Body of pancreas (tissue), 4 donors: ENCODE data around the gene JPH2. TPM values are rescaled to one million over a fixed set of nuclear protein-coding genes. Genes with fewer than 3 reads are reported as not detected.
A peak's percentile ranks its signal among the peaks of the same experiment; 100 is the strongest.

Source experiments
- ATAC-seq: fragments of 150-250 bp; one replicate; pipeline ENCODE4 v1.9.1; 2016
- DNase-seq, 4 donors: peaks; one replicate each; pipeline ENCODE4 v3.0.0-alpha.2; 2019
- H3K27ac ChIP-seq, 4 donors: fragments of 200-600 bp; sonication (generic); 1 replicate in 3 of 4; 2 replicates in 1 of 4; pipeline versions ENCODE4 v1.5.1 to v1.6.1; 2016 to 2019; ENCODE audit warnings: mild to moderate bottlenecking in 1 of 4, mixed read lengths in 1 of 4, moderate library complexity in 1 of 4
- H3K27me3 ChIP-seq, 2 donors: fragments of 200-600 bp; sonication (generic); one replicate each; pipeline ENCODE4 v1.6.0; 2016; ENCODE audit warnings: mild to moderate bottlenecking in 1 of 2
- H3K36me3 ChIP-seq, 2 donors: fragments of 200-600 bp; sonication (generic); replicated peaks in 1 of 2; 2 replicates each; pipeline ENCODE4 v1.5.1; 2016; ENCODE audit warnings: low read depth in 2 of 2; ENCODE audit not compliant: insufficient read depth in 1 of 2
- H3K4me1 ChIP-seq: fragments of 200-600 bp; sonication (generic); one replicate; pipeline ENCODE4 v1.6.0; 2016
- H3K4me3 ChIP-seq, 2 donors: fragments of 200-600 bp; sonication (generic); 1 replicate in 1 of 2; 2 replicates in 1 of 2; pipeline ENCODE4 v1.5.1; 2016 to 2019
- H3K9me3 ChIP-seq, 3 donors: fragments of 200-600 bp; sonication (generic); 1 replicate in 2 of 3; 2 replicates in 1 of 3; pipeline ENCODE4 v1.5.1; 2016
- POLR2A ChIP-seq, 3 donors: fragments of 450-650 bp; IDR thresholded peaks; one replicate each; pipeline ENCODE4 v1.6.1; 2016; ENCODE audit warnings: antibody characterized with exemption in 3 of 3, mild to moderate bottlenecking in 2 of 3
- WGBS, 2 donors: methylation state at CpG; one replicate each; pipeline ENCODE4 v1.1.5; 2017; 5-methylcytosine and 5-hydroxymethylcytosine counted together
- intact Hi-C: fragments of 100-400 bp; cut with DNase I; formaldehyde crosslinking; loops from one replicate; pipeline ENCODE4 v1.15.1; 2023
- total RNA-seq, 2 donors: library from RNA; depleted of rRNA; stranded (reverse); fragments of >200 nt; gene quantifications; one replicate each; pipeline ENCODE4 v1.1.0, GENCODE V29; 2016
- TF ChIP-seq, protein P1 (sequence below), 7 experiments: fragments of 450-650 bp in 4 of 7; fragments of 200-600 bp in 3 of 7; sonication (generic) in 3 of 7; IDR thresholded peaks; one replicate each; pipeline ENCODE4 v1.5.1; 2016 to 2019; ENCODE audit warnings: antibody characterized with exemption in 7 of 7

Gene JPH2
- total RNA-seq, 2 donors from 2014 or later, result 1.6 to 2.1 TPM

DNA sequence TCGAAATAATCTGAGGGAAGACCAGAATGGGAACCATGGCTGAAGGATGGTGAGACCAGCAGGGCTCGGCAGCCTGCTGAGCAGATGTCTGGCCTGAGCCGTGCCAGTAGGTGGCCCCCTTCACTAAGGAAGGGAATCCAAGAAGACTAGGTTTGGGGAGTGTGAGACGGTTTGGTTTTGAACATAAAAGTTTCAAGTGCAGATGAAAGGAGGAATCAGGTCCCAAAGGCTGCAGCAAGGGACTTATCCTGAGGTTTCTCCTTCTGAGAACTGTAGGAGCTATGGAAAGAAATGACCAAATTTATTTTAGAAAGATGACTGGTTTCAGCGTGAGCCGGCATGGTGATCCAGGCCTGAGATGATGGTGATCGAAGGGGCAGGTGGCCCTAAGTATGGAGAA, 28.1 kb upstream of the JPH2 start:
- Histone ChIP-seq H3K36me3 (no peaks in the 10 kb centered on the region), H3K4me3 (no peak overlapping the region), H3K9me3 (no peaks in the 10 kb centered on the region), H3K27ac (no peak overlapping the region), H3K27me3 (no peaks in the 10 kb centered on the region), H3K4me1 (peaks cover 40% of the 10 kb centered on the region)
- DNase-seq (peak; percentile 68 to 77 (median 70)), ATAC-seq (no peak)
- TF ChIP-seq POLR2A (IDR thresholded peaks at IDR 0.05), result no peak
- TF ChIP-seq, protein P1, sequence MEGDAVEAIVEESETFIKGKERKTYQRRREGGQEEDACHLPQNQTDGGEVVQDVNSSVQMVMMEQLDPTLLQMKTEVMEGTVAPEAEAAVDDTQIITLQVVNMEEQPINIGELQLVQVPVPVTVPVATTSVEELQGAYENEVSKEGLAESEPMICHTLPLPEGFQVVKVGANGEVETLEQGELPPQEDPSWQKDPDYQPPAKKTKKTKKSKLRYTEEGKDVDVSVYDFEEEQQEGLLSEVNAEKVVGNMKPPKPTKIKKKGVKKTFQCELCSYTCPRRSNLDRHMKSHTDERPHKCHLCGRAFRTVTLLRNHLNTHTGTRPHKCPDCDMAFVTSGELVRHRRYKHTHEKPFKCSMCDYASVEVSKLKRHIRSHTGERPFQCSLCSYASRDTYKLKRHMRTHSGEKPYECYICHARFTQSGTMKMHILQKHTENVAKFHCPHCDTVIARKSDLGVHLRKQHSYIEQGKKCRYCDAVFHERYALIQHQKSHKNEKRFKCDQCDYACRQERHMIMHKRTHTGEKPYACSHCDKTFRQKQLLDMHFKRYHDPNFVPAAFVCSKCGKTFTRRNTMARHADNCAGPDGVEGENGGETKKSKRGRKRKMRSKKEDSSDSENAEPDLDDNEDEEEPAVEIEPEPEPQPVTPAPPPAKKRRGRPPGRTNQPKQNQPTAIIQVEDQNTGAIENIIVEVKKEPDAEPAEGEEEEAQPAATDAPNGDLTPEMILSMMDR (IDR thresholded peaks at IDR 0.05), result peak; percentile 62 to 84 (median 71)
- WGBS, 2 donors, result 41 to 45% methylated on average over 7 of the region's 7 CpGs
- intact Hi-C loops, result loop anchor here (5.0 to 10.0 kb wide), 2 partner anchors 167 to 250 kb away; no protein-coding TSS in a partner anchor

DNA sequence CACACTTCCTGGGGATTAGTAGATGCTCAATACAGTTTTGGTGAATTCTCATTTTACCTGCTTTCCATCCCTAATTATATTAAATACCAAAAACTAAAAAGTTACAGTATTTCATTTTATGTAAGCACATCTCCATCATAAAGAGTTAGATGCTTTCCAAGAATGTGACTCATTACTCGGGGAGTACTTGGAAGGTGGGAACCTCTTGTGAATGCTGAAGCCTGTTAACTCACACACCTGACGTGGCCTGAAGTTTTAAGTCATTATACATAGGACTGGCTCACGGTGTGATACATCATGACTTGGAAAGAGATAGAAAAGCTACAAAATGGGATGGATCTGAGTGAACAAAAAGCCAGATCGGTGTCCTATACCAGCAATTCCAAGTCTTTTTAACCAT, 25.8 kb upstream of the JPH2 start:
- no peaks in the 10 kb centered on the region for H3K9me3 ChIP-seq
- no peak for ATAC-seq
- no peaks in the 10 kb centered on the region for H3K27me3 ChIP-seq
- no peak overlapping the region for H3K4me3 ChIP-seq
- H3K4me1 ChIP-seq, result peaks cover 43% of the 10 kb centered on the region
- 73 to 82% methylated on average over 4 of the region's 4 CpGs for WGBS, 2 donors
- H3K27ac ChIP-seq, result no peak overlapping the region
- DNase-seq, result no peak
- intact Hi-C loops, result loop anchor here (10.0 kb wide), 1 partner anchor 252 kb away; no protein-coding TSS in a partner anchor
- no peaks in the 10 kb centered on the region for H3K36me3 ChIP-seq
- TF ChIP-seq, protein P1 (IDR thresholded peaks at IDR 0.05), result no peak
- TF ChIP-seq POLR2A (IDR thresholded peaks at IDR 0.05), result no peak

DNA sequence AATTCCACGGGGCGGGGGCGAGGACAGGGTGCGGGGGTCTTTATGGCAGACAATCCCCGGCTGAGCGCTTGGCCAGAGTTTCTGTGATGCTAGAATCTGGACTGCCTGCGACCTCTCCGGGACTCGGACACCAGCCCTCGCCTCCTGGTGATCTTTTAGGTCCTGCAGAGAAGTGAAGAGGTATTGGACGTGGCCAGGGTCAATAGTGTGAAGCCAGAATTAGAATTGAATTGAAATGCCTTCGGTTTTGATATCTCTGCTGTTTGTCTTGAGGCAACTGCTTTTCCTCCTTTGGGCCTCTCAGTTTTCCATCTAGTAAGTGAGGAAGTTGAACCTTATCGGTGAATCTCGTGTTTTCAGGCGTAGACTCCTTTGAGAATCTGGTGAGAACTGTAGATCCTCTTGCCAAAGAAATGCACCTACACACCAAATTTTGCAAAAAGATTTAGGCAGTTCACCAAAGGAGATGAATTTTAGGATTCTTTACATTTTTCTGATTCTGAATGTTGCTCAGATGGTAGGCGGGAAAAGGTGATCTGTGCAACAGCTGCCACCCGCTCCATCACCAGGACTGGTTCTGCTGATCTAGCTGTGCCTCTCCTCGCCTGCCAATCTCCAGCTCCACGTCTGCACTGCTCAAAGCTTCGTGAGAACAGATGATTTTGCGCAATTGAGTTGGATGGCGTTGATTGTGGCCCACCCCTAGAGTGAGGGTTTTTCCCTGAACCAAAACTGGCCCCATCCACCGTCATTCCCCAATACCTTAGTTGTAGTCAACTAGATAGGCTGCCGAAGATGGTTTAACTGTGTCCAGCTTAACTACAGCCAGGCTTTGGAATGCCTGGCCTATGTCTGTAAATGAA, 24.4 kb upstream of the JPH2 start:
- H3K4me3 ChIP-seq, result peak overlapping the region; percentile 30 to 35
- WGBS, 2 donors, result 3 to 7% methylated on average over 18 to 24 of the region's 24 CpGs
- H3K36me3 ChIP-seq, result no peaks in the 10 kb centered on the region
- H3K27ac ChIP-seq, result peak overlapping the region; percentile 81 to 96 (median 92)
- H3K9me3 ChIP-seq, result no peaks in the 10 kb centered on the region
- peak; percentile 42 to 60 (median 50) for DNase-seq
- intact Hi-C loops, result loop anchor here (10.0 kb wide), 1 partner anchor 253 kb away; no protein-coding TSS in a partner anchor
- no peaks in the 10 kb centered on the region for H3K27me3 ChIP-seq
- peaks cover 35% of the 10 kb centered on the region for H3K4me1 ChIP-seq
- ATAC-seq, result no peak
- TF ChIP-seq, protein P1 (IDR thresholded peaks at IDR 0.05), result peak in 1 of 7 experiments; percentile 1
- TF ChIP-seq POLR2A (IDR thresholded peaks at IDR 0.05), result no peak

DNA sequence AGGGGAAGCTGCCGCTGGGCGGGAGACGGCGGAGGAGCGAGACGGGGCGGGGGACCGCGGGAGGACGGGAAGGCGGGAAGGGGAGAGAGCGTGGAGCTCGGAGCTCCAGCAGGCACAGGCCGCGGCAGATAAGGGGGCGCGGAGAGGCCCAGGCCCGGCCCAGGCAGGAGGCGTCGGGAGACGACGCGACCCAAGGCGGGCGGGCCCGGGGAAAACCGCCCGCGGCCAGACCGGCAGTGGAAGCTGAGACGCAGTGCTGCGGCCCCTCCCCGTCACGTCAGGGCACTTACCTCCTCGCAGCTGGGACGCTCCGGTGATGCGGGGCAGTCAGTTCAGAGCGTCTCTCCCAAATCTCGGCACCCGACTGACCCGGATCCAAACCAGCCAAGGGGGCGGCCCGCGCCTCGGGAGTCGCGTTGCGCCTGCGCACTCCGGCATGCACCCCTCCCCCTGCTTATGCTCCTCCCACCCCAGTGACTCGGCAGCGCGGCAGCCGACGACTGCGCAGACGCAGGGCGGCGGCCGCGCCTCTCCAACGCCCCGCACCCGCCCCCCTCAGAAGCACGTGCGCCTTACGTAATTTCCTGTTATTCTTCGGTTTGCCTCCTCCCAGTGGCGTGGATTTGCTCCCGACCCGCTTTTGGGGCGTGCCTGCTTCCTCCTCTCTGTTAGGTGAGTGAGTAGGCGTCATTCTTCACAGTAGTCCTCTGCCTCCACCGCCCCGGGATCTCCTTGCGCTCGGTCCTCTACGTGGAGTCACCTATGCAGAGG, 23.6 kb upstream of the JPH2 start, which contains the start of gene OSER1:
OSER1 (minus strand) TSS at position 366 of the 771 bp plus-strand sequence. CDS start 3,814 bp downstream, outside the sequence.
- Histone ChIP-seq H3K36me3 (peaks cover 0 to 4% of the 10 kb centered on the region in 2 donors), H3K9me3 (no peaks in the 10 kb centered on the region), H3K27ac (peak within 1 kb of the TSS; percentile 81 to 96 (median 92)), H3K4me1 (peaks cover 35% of the 10 kb centered on the region), H3K27me3 (no peaks in the 10 kb centered on the region), H3K4me3 (peak within 1 kb of the TSS; percentile 52 to 71)
- peak; percentile 96 for ATAC-seq
- 0% methylated on average over 27 to 79 of the region's 79 CpGs for WGBS, 2 donors
- peak; percentile 98 to 99 (median 98) for DNase-seq
- peak; percentile 92 to 99 (median 98) for TF ChIP-seq POLR2A (IDR thresholded peaks at IDR 0.05)
- TF ChIP-seq, protein P1 (IDR thresholded peaks at IDR 0.05), result peak in 3 of 7 experiments; percentile 12 to 37 (median 22)
- intact Hi-C loops, result loop anchor here (10.0 kb wide), 1 partner anchor 254 kb away; no protein-coding TSS in a partner anchor
